IMR-90 (cell line): ENCODE results near the gene SULT1B1. TPM values are rescaled to one million over a fixed set of nuclear protein-coding genes. Genes with fewer than 3 reads are reported as not detected.

Source experiments
- ATAC-seq: fragments of 200-7000 bp; cut with Tn5 transposase; 2 replicates; pipeline ENCODE4 v1.9.1; 2020; ENCODE audit warnings: low read depth, mild to moderate bottlenecking, moderate library complexity
- BruUV-seq: library from RNA; stranded (reverse); fragments of 400-500 nt; replicated peaks from 2 replicates; lab custom pipeline; 2021; lab: Mats Ljungman, UMichigan
- CTCF ChIA-PET: fragments of 300-600 bp; formaldehyde crosslinking; extraction: SDS; loops from one replicate; lab custom pipeline; 2021; ENCODE audit warnings: antibody characterized with exemption; lab: Yijun Ruan, JAX
- POLR2A ChIA-PET: fragments of 300-600 bp; sonication (Branson Sonifier 250); formaldehyde crosslinking; loops from one replicate; lab custom pipeline; 2022; ENCODE audit warnings: antibody characterized with exemption; ENCODE audit not compliant: unreplicated experiment; lab: Charles Lee
- DNase-seq: peaks from one replicate; pipeline ENCODE4 v3.0.0; 2013
- H2AFZ ChIP-seq: replicated peaks from 2 replicates; pipeline ENCODE3; 2013; ENCODE audit warnings: low read length, mild to moderate bottlenecking; ENCODE audit not compliant: poor library complexity
- H2AK5ac ChIP-seq: 2 replicates; pipeline ENCODE4 v1.6.1; 2013; ENCODE audit warnings: low read depth, low read length, inconsistent platforms
- H2AK9ac ChIP-seq: replicated peaks from 2 replicates; pipeline ENCODE3; 2013; ENCODE audit warnings: mild to moderate bottlenecking, low read depth, low read length, moderate library complexity; ENCODE audit not compliant: poor library complexity
- H2BK120ac ChIP-seq: 2 replicates; pipeline ENCODE4 v1.6.1; 2013; ENCODE audit warnings: low read depth, low read length, inconsistent platforms
- H2BK15ac ChIP-seq: 3 replicates; pipeline ENCODE4 v1.6.1; 2013; ENCODE audit warnings: low read depth, low read length, inconsistent platforms
- H2BK20ac ChIP-seq: 2 replicates; pipeline ENCODE4 v1.6.1; 2013; ENCODE audit warnings: low read depth, mild to moderate bottlenecking, inconsistent platforms, low read length, moderate library complexity
- H2BK5ac ChIP-seq: 2 replicates; pipeline ENCODE4 v1.6.1; 2013; ENCODE audit warnings: mild to moderate bottlenecking, low read depth, low read length, inconsistent platforms; ENCODE audit not compliant: poor library complexity, severe bottlenecking
- H3K14ac ChIP-seq: replicated peaks from 2 replicates; pipeline ENCODE4 v1.6.1; 2013; ENCODE audit warnings: low read depth, low read length, inconsistent platforms
- H3K18ac ChIP-seq: 2 replicates; pipeline ENCODE4 v1.6.1; 2013; ENCODE audit warnings: low read depth, low read length, control low read depth
- H3K23ac ChIP-seq: 2 replicates; pipeline ENCODE4 v1.6.1; 2013; ENCODE audit warnings: low read depth, low read length, inconsistent platforms
- H3K27ac ChIP-seq: 2 replicates; pipeline ENCODE4 v1.5.1; 2013; ENCODE audit warnings: mild to moderate bottlenecking, control low read depth, low read length; ENCODE audit not compliant: insufficient read depth
- H3K27me3 ChIP-seq: 2 replicates; pipeline ENCODE4 v1.6.1; 2013; ENCODE audit warnings: low read length; ENCODE audit not compliant: control insufficient read depth, insufficient read depth
- H3K36me3 ChIP-seq: 2 replicates; pipeline ENCODE4 v1.6.1; 2013; ENCODE audit warnings: low read length, mixed read lengths; ENCODE audit not compliant: control insufficient read depth, insufficient read depth
- H3K4ac ChIP-seq: 2 replicates; pipeline ENCODE4 v1.6.1; 2013; ENCODE audit warnings: low read depth, low read length, inconsistent platforms
- H3K4me1 ChIP-seq: 2 replicates; pipeline ENCODE4 v1.6.1; 2013; ENCODE audit warnings: low read length, mixed read lengths; ENCODE audit not compliant: control insufficient read depth, insufficient read depth
- H3K4me2 ChIP-seq: 2 replicates; pipeline ENCODE4 v1.6.1; 2013; ENCODE audit warnings: low read depth, mild to moderate bottlenecking, control low read depth, low read length, moderate library complexity
- H3K4me3 ChIP-seq: 2 replicates; pipeline ENCODE4 v1.5.1; 2013; ENCODE audit warnings: low read depth, mild to moderate bottlenecking, control low read depth, low read length, moderate library complexity; ENCODE audit not compliant: insufficient read depth
- H3K56ac ChIP-seq: 2 replicates; pipeline ENCODE4 v1.6.1; 2013; ENCODE audit warnings: low read length, inconsistent platforms; ENCODE audit not compliant: insufficient read depth; ENCODE audit errors: extremely low read depth
- H3K79me1 ChIP-seq, 2 experiments: 2 replicates each; pipeline ENCODE4 v1.6.1; 2013; ENCODE audit warnings: low read length in 2 of 2, inconsistent platforms in 1 of 2, low read depth in 1 of 2
- H3K9ac ChIP-seq: 2 replicates; pipeline ENCODE4 v1.6.1; 2013; ENCODE audit warnings: low read depth, low read length, control low read depth
- H3K9me1 ChIP-seq: 2 replicates; pipeline ENCODE4 v1.6.1; 2013; ENCODE audit warnings: low read length, inconsistent platforms; ENCODE audit not compliant: insufficient read depth
- H3K9me3 ChIP-seq: 2 replicates; pipeline ENCODE4 v1.6.1; 2013; ENCODE audit warnings: low read length; ENCODE audit not compliant: control insufficient read depth, insufficient read depth
- H4K20me1 ChIP-seq: 2 replicates; pipeline ENCODE4 v1.6.1; 2013; ENCODE audit warnings: low read length, inconsistent platforms; ENCODE audit not compliant: insufficient read depth
- H4K5ac ChIP-seq: 2 replicates; pipeline ENCODE4 v1.6.1; 2013; ENCODE audit warnings: mild to moderate bottlenecking, low read depth, low read length, control low read depth
- H4K8ac ChIP-seq, 2 experiments: 2 replicates each; pipeline ENCODE4 v1.6.1; 2013; ENCODE audit warnings: low read depth in 2 of 2, low read length in 2 of 2, control low read depth in 1 of 2, inconsistent platforms in 1 of 2
- H4K91ac ChIP-seq: 2 replicates; pipeline ENCODE4 v1.6.1; 2013; ENCODE audit warnings: low read depth, low read length, inconsistent platforms; ENCODE audit not compliant: insufficient read depth
- BHLHE40 ChIP-seq: fragments of 150-350 bp; IDR thresholded peaks from 2 replicates; pipeline ENCODE4 v1.6.1; 2016; ENCODE audit warnings: mild to moderate bottlenecking, low read depth, low read length
- CEBPB ChIP-seq: IDR thresholded peaks from 2 replicates; pipeline ENCODE4 v1.6.1; 2012; ENCODE audit warnings: low read depth, low read length, improper control_type of control experiment
- CHD1 ChIP-seq: IDR thresholded peaks from 2 replicates; pipeline ENCODE4 v1.6.1; 2012; ENCODE audit warnings: low read depth, low read length, improper control_type of control experiment
- FOS ChIP-seq: fragments of 150-350 bp; IDR thresholded peaks from 2 replicates; pipeline ENCODE4 v1.6.1; 2016; ENCODE audit warnings: low read depth, low read length
- MAFK ChIP-seq: IDR thresholded peaks from 2 replicates; pipeline ENCODE4 v1.6.1; 2012; ENCODE audit warnings: low read depth, low read length, improper control_type of control experiment
- MAZ ChIP-seq: IDR thresholded peaks from 2 replicates; pipeline ENCODE4 v1.6.1; 2012; ENCODE audit warnings: low read depth, mild to moderate bottlenecking, low read length, improper control_type of control experiment, moderate library complexity, borderline replicate concordance
- MXI1 ChIP-seq: IDR thresholded peaks from 2 replicates; pipeline ENCODE4 v1.6.1; 2012; ENCODE audit warnings: low read depth, mild to moderate bottlenecking, low read length, moderate library complexity, borderline replicate concordance
- POLR2A ChIP-seq: IDR thresholded peaks from 2 replicates; pipeline ENCODE4 v1.6.1; 2012; ENCODE audit warnings: mild to moderate bottlenecking, low read depth, low read length
- RCOR1 ChIP-seq: IDR thresholded peaks from 2 replicates; pipeline ENCODE4 v1.6.1; 2012; ENCODE audit warnings: mild to moderate bottlenecking, low read length, improper control_type of control experiment; ENCODE audit not compliant: insufficient replicate concordance
- RFX5 ChIP-seq: IDR thresholded peaks from 2 replicates; pipeline ENCODE4 v1.8.0; 2012; ENCODE audit warnings: low read depth, mild to moderate bottlenecking, low read length, moderate library complexity
- SMC3 ChIP-seq: fragments of 150-350 bp; IDR thresholded peaks from 2 replicates; pipeline ENCODE4 v1.6.1; 2016; ENCODE audit warnings: low read depth, mild to moderate bottlenecking, antibody characterized with exemption, low read length, moderate library complexity
- USF2 ChIP-seq: fragments of 150-350 bp; IDR thresholded peaks from 2 replicates; pipeline ENCODE4 v1.6.1; 2017; ENCODE audit warnings: mild to moderate bottlenecking, antibody characterized with exemption, low read length, low read depth
- WGBS, 2 experiments: methylation state at CpG; one replicate each; pipeline versions ENCODE4 v1.1.5 to v1.1.7; 2013; ENCODE audit warnings: missing lambda C conversion rate in 2 of 2; ENCODE audit not compliant: insufficient read length in 1 of 2; ENCODE audit errors: extremely low coverage in 2 of 2; 5-methylcytosine and 5-hydroxymethylcytosine counted together
- dilution Hi-C: fragments of 300-500 bp; cut with HindIII; formaldehyde crosslinking; loops from one replicate; pipeline ENCODE4 v1.14.3; 2018; ENCODE audit warnings: low sequenced_read_pairs; ENCODE audit not compliant: unreplicated experiment
- in situ Hi-C: fragments of 300-500 bp; cut with MboI; formaldehyde crosslinking; loops from 3 replicates; pipeline ENCODE4 v1.14.3; 2019; ENCODE audit warnings: low sequenced_read_pairs, inconsistent platforms, mixed read lengths
- intact Hi-C: fragments of 100-400 bp; cut with micrococcal nuclease; formaldehyde crosslinking; loops from 2 replicates; pipeline ENCODE4 v1.10.0; 2022
- polyA plus RNA-seq, 3 experiments: library from polyadenylated mRNA; depleted of rRNA; stranded (reverse); fragments of >200 nt; gene quantifications; 2 replicates each; pipeline ENCODE4 v1.2.3, GENCODE V29; 2012; ENCODE audit warnings: low replicate concordance in 1 of 3
- total RNA-seq: library from RNA; depleted of rRNA; stranded (reverse); fragments of >200 nt; gene quantifications from 2 replicates; pipeline ENCODE4 v1.2.3, GENCODE V29; 2012
- TF ChIP-seq, protein P1 (sequence below): conservative IDR thresholded peaks from 2 replicates; pipeline ENCODE4 v1.5.1; 2012; ENCODE audit warnings: mild to moderate bottlenecking, low read depth, low read length, improper control_type of control experiment
- TF ChIP-seq, protein P2 (sequence below): fragments of 150-350 bp; IDR thresholded peaks from 2 replicates; pipeline ENCODE4 v1.6.1; 2016; ENCODE audit warnings: low read depth, mild to moderate bottlenecking, low read length, moderate library complexity, borderline replicate concordance

SULT1B1 gene
- total and polyA plus RNA-seq, 2 of the 4 experiments (the other 2 are of a cell fraction), result 0.05 to 0.18 TPM

GRCh38 chr4:69718396-69719271 is 41.8 kb downstream of the SULT1B1 start:
- no peak overlapping the region for H2BK120ac ChIP-seq
- CTCF ChIA-PET, result interaction anchor here (0.5 kb wide), 1 partner anchor 582 kb away, joined by 4 read pairs; no protein-coding TSS in a partner anchor
- no peak overlapping the region for H4K91ac ChIP-seq
- BruUV-seq, result no TSS peak
- no CpG with 5 or more reads among the region's 4 CpGs for WGBS, 2 experiments
- no peak overlapping the region for H3K9ac ChIP-seq
- H3K27me3 ChIP-seq, result no peaks in the 10 kb centered on the region
- no peak overlapping the region for H3K56ac ChIP-seq
- no peaks in the 10 kb centered on the region for H3K9me1 ChIP-seq
- no peaks in the 10 kb centered on the region for H4K20me1 ChIP-seq
- no peak overlapping the region for H2AK5ac ChIP-seq
- ATAC-seq (no peak), DNase-seq (peak; percentile 19)
- dilution Hi-C loops, result no loop called here
- in situ Hi-C loops, result no loop called here
- no peak overlapping the region for H3K18ac ChIP-seq
- POLR2A ChIA-PET, result no interaction called here
- no peak overlapping the region for H4K8ac ChIP-seq
- intact Hi-C loops, result no loop called here
- no peak overlapping the region for H3K14ac ChIP-seq
- no peak overlapping the region for H3K4me2 ChIP-seq
- H2BK5ac ChIP-seq, result no peak overlapping the region
- H2BK20ac ChIP-seq, result no peak overlapping the region
- no peaks in the 10 kb centered on the region for H3K4me1 ChIP-seq
- no peak overlapping the region for H3K4ac ChIP-seq
- no peaks in the 10 kb centered on the region for H3K9me3 ChIP-seq
- no peaks in the 10 kb centered on the region for H3K36me3 ChIP-seq
- no peak overlapping the region for H3K27ac ChIP-seq
- H2BK15ac ChIP-seq, result no peak overlapping the region
- H3K79me1 ChIP-seq, result no peaks in the 10 kb centered on the region
- H4K5ac ChIP-seq, result no peak overlapping the region
- no peak for TF ChIP-seq SMC3
- no peak for TF ChIP-seq CHD1
- no peak for TF ChIP-seq MAZ
- TF ChIP-seq POLR2A, result no peak
- TF ChIP-seq MAFK, result no peak
- TF ChIP-seq, protein P1, sequence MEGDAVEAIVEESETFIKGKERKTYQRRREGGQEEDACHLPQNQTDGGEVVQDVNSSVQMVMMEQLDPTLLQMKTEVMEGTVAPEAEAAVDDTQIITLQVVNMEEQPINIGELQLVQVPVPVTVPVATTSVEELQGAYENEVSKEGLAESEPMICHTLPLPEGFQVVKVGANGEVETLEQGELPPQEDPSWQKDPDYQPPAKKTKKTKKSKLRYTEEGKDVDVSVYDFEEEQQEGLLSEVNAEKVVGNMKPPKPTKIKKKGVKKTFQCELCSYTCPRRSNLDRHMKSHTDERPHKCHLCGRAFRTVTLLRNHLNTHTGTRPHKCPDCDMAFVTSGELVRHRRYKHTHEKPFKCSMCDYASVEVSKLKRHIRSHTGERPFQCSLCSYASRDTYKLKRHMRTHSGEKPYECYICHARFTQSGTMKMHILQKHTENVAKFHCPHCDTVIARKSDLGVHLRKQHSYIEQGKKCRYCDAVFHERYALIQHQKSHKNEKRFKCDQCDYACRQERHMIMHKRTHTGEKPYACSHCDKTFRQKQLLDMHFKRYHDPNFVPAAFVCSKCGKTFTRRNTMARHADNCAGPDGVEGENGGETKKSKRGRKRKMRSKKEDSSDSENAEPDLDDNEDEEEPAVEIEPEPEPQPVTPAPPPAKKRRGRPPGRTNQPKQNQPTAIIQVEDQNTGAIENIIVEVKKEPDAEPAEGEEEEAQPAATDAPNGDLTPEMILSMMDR, result no peak
- no peak for TF ChIP-seq MXI1
- no peak for TF ChIP-seq RFX5
- no peak for TF ChIP-seq RCOR1
- TF ChIP-seq, protein P2, sequence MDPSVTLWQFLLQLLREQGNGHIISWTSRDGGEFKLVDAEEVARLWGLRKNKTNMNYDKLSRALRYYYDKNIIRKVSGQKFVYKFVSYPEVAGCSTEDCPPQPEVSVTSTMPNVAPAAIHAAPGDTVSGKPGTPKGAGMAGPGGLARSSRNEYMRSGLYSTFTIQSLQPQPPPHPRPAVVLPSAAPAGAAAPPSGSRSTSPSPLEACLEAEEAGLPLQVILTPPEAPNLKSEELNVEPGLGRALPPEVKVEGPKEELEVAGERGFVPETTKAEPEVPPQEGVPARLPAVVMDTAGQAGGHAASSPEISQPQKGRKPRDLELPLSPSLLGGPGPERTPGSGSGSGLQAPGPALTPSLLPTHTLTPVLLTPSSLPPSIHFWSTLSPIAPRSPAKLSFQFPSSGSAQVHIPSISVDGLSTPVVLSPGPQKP, result no peak
- TF ChIP-seq CEBPB, result no peak
- no peak for TF ChIP-seq USF2
- no peak for TF ChIP-seq BHLHE40
- TF ChIP-seq FOS, result no peak
- H2AFZ ChIP-seq, result no peak overlapping the region
- H3K4me3 ChIP-seq, result no peak overlapping the region
- H2AK9ac ChIP-seq, result no peak overlapping the region
- no peak overlapping the region for H3K23ac ChIP-seq
